ENCODE results near the gene DPEP3.
"Not testable (repeated sequence)": the region's sequence is repeated elsewhere in the genome, so short reads cannot be mapped to it uniquely, and the experiment has no call there.

Gene DPEP3

GRCh38 chr16:67993207-67994039, 13.1 kb upstream of the DPEP3 start:
- peak; percentile 27 to 73 for DNase-seq

GRCh38 chr16:67992661-67993206, 12.4 kb upstream of the DPEP3 start:
- no peak for DNase-seq

GRCh38 chr16:67990018-67990386, 9.7 kb upstream of the DPEP3 start:
- no peak for DNase-seq

- DNase-seq = no peak
These were observed 9.2 kb upstream of the DPEP3 start for GRCh38 chr16:67989322-67990017.

GRCh38 chr16:67988675-67989074, 8.4 kb upstream of the DPEP3 start:
- no peak for DNase-seq

- DNase-seq = no peak
These were observed 7.3 kb upstream of the DPEP3 start for GRCh38 chr16:67987460-67988160.

- no peak for DNase-seq
These were observed 6.7 kb upstream of the DPEP3 start for GRCh38 chr16:67986949-67987348.

GRCh38 chr16:67982011-67982696, 1.9 kb upstream of the DPEP3 start:
- no peak for DNase-seq

GRCh38 chr16:67977469-67978227, 2.7 kb downstream of the DPEP3 start:
- DNase-seq = no peak

GRCh38 chr16:67977005-67977404, 3.3 kb downstream of the DPEP3 start:
- DNase-seq = no peak

- no peak for DNase-seq
These were observed 4.1 kb downstream of the DPEP3 start for GRCh38 chr16:67976205-67976604.

GRCh38 chr16:67975321-67976105, 4.8 kb downstream of the DPEP3 start:
- DNase-seq = no peak

- DNase-seq = not testable (repeated sequence)
These were observed 8.0 kb downstream of the DPEP3 start for GRCh38 chr16:67972285-67972684.

GRCh38 chr16:67971111-67971510, 9.2 kb downstream of the DPEP3 start:
- DNase-seq = no peak

GRCh38 chr16:67969254-67970039, 10.9 kb downstream of the DPEP3 start:
- no peak for DNase-seq

GRCh38 chr16:67968400-67969253, 11.7 kb downstream of the DPEP3 start, which contains the start of gene SLC12A4:
SLC12A4 (minus strand) TSS chr16:67968637; CDS start chr16:67968553, 84 bp downstream.
- DNase-seq = peak in 1 of 2 experiments; percentile 20

GRCh38 chr16:67967958-67968399, 12.3 kb downstream of the DPEP3 start:
- no peak for DNase-seq

- no peak for DNase-seq
These were observed 12.9 kb downstream of the DPEP3 start for GRCh38 chr16:67967183-67967957.

Measured in NCI-H526 (cell line).